K562 (cell line): Measurements from ENCODE around the gene DKC1. TPM values are rescaled to one million over a fixed set of nuclear protein-coding genes. Genes with fewer than 3 reads are reported as not detected.

Experiments used
- BMI1 ChIP-seq: fragments of 150-350 bp; IDR thresholded peaks from 2 replicates; pipeline ENCODE4 v1.6.1; 2014; ENCODE audit warnings: low read length
- BRF2 ChIP-seq: IDR thresholded peaks from 3 replicates; pipeline ENCODE4 v1.6.1; 2011; ENCODE audit warnings: borderline replicate concordance, mild to moderate bottlenecking; ENCODE audit not compliant: insufficient read length, insufficient read depth
- CREB1 ChIP-seq, 2 experiments: sonication (generic) in 1 of 2; formaldehyde crosslinking in 1 of 2; IDR thresholded peaks; 2 replicates each; pipeline versions ENCODE4 v1.6.1 to v1.8.0; 2012 to 2022; ENCODE audit warnings: inconsistent platforms in 1 of 2, mild to moderate bottlenecking in 1 of 2, missing genetic modification reagents in 1 of 2, moderate library complexity in 1 of 2
- E4F1 ChIP-seq: fragments of 250-450 bp; sonication (Bioruptor Pico); IDR thresholded peaks from 2 replicates; pipeline ENCODE4 v1.5.0; 2021; ENCODE audit warnings: mild to moderate bottlenecking, borderline replicate concordance
- ELK1 ChIP-seq: sonication (generic); formaldehyde crosslinking; IDR thresholded peaks from 2 replicates; pipeline ENCODE4 v1.8.1; 2022; ENCODE audit warnings: missing genetic modification reagents
- GABPA ChIP-seq: fragments of 200-800 bp; sonication (Bioruptor generic); conservative IDR thresholded peaks from 2 replicates; pipeline ENCODE4 v1.6.1; 2016; ENCODE audit warnings: low read depth, missing genetic modification characterization, missing compliant biosample characterization
- GTF2B ChIP-seq: IDR thresholded peaks from 2 replicates; pipeline ENCODE4 v1.6.1; 2011; ENCODE audit not compliant: insufficient read length; ENCODE audit errors: extremely low read depth
- GTF2F1 ChIP-seq: IDR thresholded peaks from 2 replicates; pipeline ENCODE4 v1.6.1; 2011; ENCODE audit warnings: low read depth, low read length, improper control_type of control experiment
- NFE2 ChIP-seq: IDR thresholded peaks from 2 replicates; pipeline ENCODE4 v1.6.1; 2014; ENCODE audit warnings: antibody characterized with exemption, low read depth
- NR2C1 ChIP-seq, 2 experiments: fragments of 450-650 bp; IDR thresholded peaks; 2 replicates each; pipeline ENCODE4 v1.6.1; 2017; ENCODE audit warnings: mild to moderate bottlenecking in 2 of 2, antibody characterized with exemption in 1 of 2, inconsistent platforms in 1 of 2, missing compliant biosample characterization in 1 of 2, missing genetic modification characterization in 1 of 2
- POLR2A ChIP-seq: fragments of 450-650 bp; conservative IDR thresholded peaks from 2 replicates; pipeline ENCODE4 v1.6.1; 2016
- RBM17 ChIP-seq: fragments of 200-400 bp; formaldehyde crosslinking; IDR thresholded peaks from 2 replicates; pipeline ENCODE4 v1.6.1; 2017; ENCODE audit warnings: low read depth, mild to moderate bottlenecking, low read length, borderline replicate concordance
- RBM22 ChIP-seq: fragments of 200-400 bp; formaldehyde crosslinking; IDR thresholded peaks from 2 replicates; pipeline ENCODE4 v1.6.1; 2018; ENCODE audit warnings: low read length, low read depth; ENCODE audit not compliant: poor library complexity, severe bottlenecking
- SIRT6 ChIP-seq: IDR thresholded peaks from one replicate; pipeline ENCODE4 v1.6.1; 2012; ENCODE audit warnings: low read depth, mild to moderate bottlenecking, control low read depth, inconsistent platforms, low read length, moderate library complexity
- SPI1 ChIP-seq: IDR thresholded peaks from 2 replicates; pipeline ENCODE4 v1.6.1; 2011; ENCODE audit warnings: low read depth, low read length, control low read depth, borderline replicate concordance
- SRSF7 ChIP-seq: fragments of 200-400 bp; formaldehyde crosslinking; optimal IDR thresholded peaks from 2 replicates; pipeline ENCODE3; 2017; ENCODE audit warnings: mild to moderate bottlenecking, low read depth, low read length
- SUPT5H ChIP-seq: fragments of 450-650 bp; IDR thresholded peaks from 2 replicates; pipeline ENCODE4 v1.6.1; 2016
- ZBTB26 ChIP-seq: fragments of 450-650 bp; formaldehyde crosslinking; IDR thresholded peaks from 2 replicates; pipeline ENCODE4 v1.4.0; 2022; ENCODE audit warnings: missing genetic modification characterization
- ZNF431 ChIP-seq: sonication (generic); formaldehyde crosslinking; IDR thresholded peaks from 2 replicates; pipeline ENCODE4 v1.8.0; 2022; ENCODE audit warnings: mild to moderate bottlenecking, missing genetic modification reagents
- ZNF583 ChIP-seq: fragments of 250-450 bp; sonication (Bioruptor Pico); IDR thresholded peaks from 2 replicates; pipeline ENCODE4 v1.4.0; 2020
- ZNF76 ChIP-seq: fragments of 250-450 bp; sonication (Bioruptor Pico); IDR thresholded peaks from 2 replicates; pipeline ENCODE4 v1.4.0; 2020; ENCODE audit warnings: mild to moderate bottlenecking, moderate library complexity, borderline replicate concordance
- polyA plus RNA-seq, 8 experiments: library from polyadenylated mRNA; depleted of rRNA in 4 of 8; stranded (reverse) in 5 of 8; unstranded in 3 of 8; fragments of >200 nt; fragmentation: Nextera tagmentation in 2 of 8; fragmentation: Illumina TruSeq in 1 of 8; extraction: Ambion mirVana in 2 of 8; extraction: Trizol in 1 of 8; gene quantifications; 2 replicates each; pipeline versions ENCODE4 v1.2.1 to v1.2.3, GENCODE V29; 2011 to 2014; ENCODE audit warnings: inconsistent platforms in 1 of 8, missing spikeins in 1 of 8
- total RNA-seq, 7 experiments: library from RNA; depleted of rRNA in 6 of 7; stranded (reverse); fragments of >200 nt in 6 of 7; fragmentation: Illumina TruSeq in 2 of 7; extraction: Trizol in 2 of 7; gene quantifications; 2 replicates each; pipeline versions ENCODE4 v1.2.1 to v1.2.3, GENCODE V29; 2011 to 2021; ENCODE audit warnings: low replicate concordance in 1 of 7

The DKC1 gene
- total and polyA plus RNA-seq, 9 of the 15 experiments (the other 6 are each of a cell fraction or from before 2014, with no cell fraction given), result 205 to 313 (median 219) TPM

- TF ChIP-seq RBM22 (no peak), GABPA (tag) (peak; percentile 32; the same call in 1 of the 2 replicates), ZNF583 (CRISPR knock-in tag) (no peak), BRF2 (no peak), SRSF7 (no peak), ZNF76 (CRISPR knock-in tag) (no peak), SPI1 (peak; percentile 68; the same call in 1 of the 2 replicates), BMI1 (no peak), NFE2 (no peak), GTF2F1 (no peak), NR2C1 (IDR thresholded peaks at IDR 0.05) (peak; percentile 59; the same call in 1 of the 2 replicates), NR2C1 (tag; IDR thresholded peaks at IDR 0.05) (peak; percentile 52; the same call in 1 of the 2 replicates), GTF2B (no peak), ELK1 (CRISPR knock-in tag) (no peak), ZNF431 (no peak), SIRT6 (no peak), RBM17 (no peak), POLR2A (peak; percentile 49), ZBTB26 (CRISPR knock-in tag) (no peak), E4F1 (CRISPR knock-in tag) (no peak), CREB1 (IDR thresholded peaks at IDR 0.05) (no peak), CREB1 (CRISPR knock-in tag; IDR thresholded peaks at IDR 0.05) (peak; percentile 14; the same call in 1 of the 2 replicates), SUPT5H (peak; percentile 40; the same call in 1 of the 2 replicates)
These were observed 37.1 kb downstream of the DKC1 start (continued) for GRCh38 chrX:154799556-154800348.
